ENCODE measurements around the gene TLNRD1.

- no peak for TF ChIP-seq GATA2 (IDR thresholded peaks at IDR 0.05; ENCODE audit: low read depth, low read length)
- TF ChIP-seq GATA3 (IDR thresholded peaks at IDR 0.05; ENCODE audit: low read depth, low read length) = no peak
Measured at GRCh38 chr15:80974914-80975313, 25.8 kb upstream of the TLNRD1 start.

Measured in SH-SY5Y (cell line).